NT2/D1 (cell line): ENCODE measurements around the gene ZBTB20.

Experiments used
- DNase-seq: peaks from one replicate; pipeline ENCODE4 v3.0.0-alpha.2; 2011; ENCODE audit warnings: low read depth, low spot score
- H3K27me3 ChIP-seq: 2 replicates; pipeline ENCODE4 v1.6.0; 2011; ENCODE audit warnings: mild to moderate bottlenecking; ENCODE audit not compliant: insufficient read length, insufficient read depth
- H3K36me3 ChIP-seq: 2 replicates; pipeline ENCODE4 v1.6.1; 2011; ENCODE audit warnings: mild to moderate bottlenecking, low read length, mixed read lengths; ENCODE audit not compliant: insufficient read depth, insufficient read length
- H3K4me1 ChIP-seq: 2 replicates; pipeline ENCODE4 v1.5.1; 2011; ENCODE audit not compliant: insufficient read depth, insufficient read length
- H3K4me3 ChIP-seq: 2 replicates; pipeline ENCODE4 v1.5.1; 2011; ENCODE audit warnings: low read depth; ENCODE audit not compliant: insufficient read length
- H3K9ac ChIP-seq: 2 replicates; pipeline ENCODE4 v1.6.0; 2011; ENCODE audit warnings: low read depth; ENCODE audit not compliant: insufficient read length
- H3K9me3 ChIP-seq: 2 replicates; pipeline ENCODE4 v1.5.1; 2011; ENCODE audit warnings: mild to moderate bottlenecking, low read length; ENCODE audit not compliant: insufficient read depth
- SUZ12 ChIP-seq: IDR thresholded peaks from 2 replicates; pipeline ENCODE4 v1.6.1; 2011; ENCODE audit not compliant: insufficient read length, insufficient read depth; ENCODE audit errors: extremely low read depth
- YY1 ChIP-seq: IDR thresholded peaks from 2 replicates; pipeline ENCODE4 v1.6.1; 2011; ENCODE audit not compliant: insufficient read length, insufficient read depth
- ZNF274 ChIP-seq: IDR thresholded peaks from 2 replicates; pipeline ENCODE4 v1.6.1; 2011; ENCODE audit warnings: mild to moderate bottlenecking, low read depth, low read length

Gene ZBTB20

DNA sequence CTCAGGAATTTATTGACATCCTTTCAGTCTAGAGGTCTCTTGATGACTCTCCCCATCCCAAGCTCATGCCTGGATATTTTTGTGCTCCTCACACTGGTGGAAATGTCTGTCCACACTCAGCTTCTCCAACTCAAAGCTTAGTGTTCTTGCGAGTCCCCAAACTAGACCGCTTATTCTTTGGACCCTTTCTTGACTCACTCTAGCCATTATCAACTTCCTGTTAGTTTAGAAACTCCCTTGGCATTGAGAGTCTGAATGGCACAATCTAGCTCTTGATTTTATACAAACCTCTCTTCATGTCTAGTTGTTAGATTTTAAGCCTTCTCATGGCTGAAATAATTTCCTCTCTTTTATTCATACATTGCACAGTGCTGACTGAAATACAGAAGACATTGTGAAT is 833.7 kb downstream of the ZBTB20 start:
- no peak for TF ChIP-seq ZNF274
- TF ChIP-seq SUZ12, result no peak
- no peak for TF ChIP-seq YY1
- Histone ChIP-seq H3K36me3 (no peaks in the 10 kb centered on the region), H3K9me3 (no peaks in the 10 kb centered on the region), H3K27me3 (no peaks in the 10 kb centered on the region), H3K4me3 (no peak overlapping the region), H3K9ac (no peak overlapping the region), H3K4me1 (peaks cover 4% of the 10 kb centered on the region)
- DNase-seq, result no peak

DNA sequence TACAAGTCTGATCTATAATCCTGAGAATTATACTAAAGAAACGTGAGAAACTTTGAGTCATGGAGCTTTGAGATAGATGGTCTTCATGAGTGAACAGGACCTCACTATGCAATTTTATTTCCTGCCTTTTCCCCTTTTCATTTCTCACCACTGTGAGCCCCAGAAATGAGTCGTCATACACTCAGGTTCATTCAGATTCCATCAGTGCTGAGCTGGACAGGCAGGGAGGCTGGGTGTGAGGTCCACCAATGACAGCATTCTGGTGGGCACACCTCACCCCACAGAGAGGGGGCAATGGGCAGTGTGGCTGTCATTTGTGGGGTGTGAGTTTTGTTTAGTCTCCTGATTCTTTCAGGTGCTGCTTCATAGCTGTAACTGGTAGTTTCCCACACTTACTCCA is 836.4 kb downstream of the ZBTB20 start:
- Histone ChIP-seq H3K9ac (no peak overlapping the region), H3K36me3 (no peaks in the 10 kb centered on the region), H3K27me3 (no peaks in the 10 kb centered on the region), H3K4me1 (no peaks in the 10 kb centered on the region), H3K4me3 (no peak overlapping the region), H3K9me3 (no peaks in the 10 kb centered on the region)
- TF ChIP-seq ZNF274 (no peak), YY1 (no peak), SUZ12 (no peak)
- DNase-seq, result no peak

- no peak for TF ChIP-seq ZNF274
- TF ChIP-seq YY1, result no peak
- TF ChIP-seq SUZ12, result no peak
- H3K4me3 ChIP-seq, result no peak overlapping the region
- no peaks in the 10 kb centered on the region for H3K9me3 ChIP-seq
- H3K9ac ChIP-seq, result no peak overlapping the region
- no peaks in the 10 kb centered on the region for H3K27me3 ChIP-seq
- DNase-seq, result no peak
- no peaks in the 10 kb centered on the region for H3K4me1 ChIP-seq
- no peaks in the 10 kb centered on the region for H3K36me3 ChIP-seq
Observed at GRCh38 chr3:114308830-114309229, 838.3 kb downstream of the ZBTB20 start.

GRCh38 chr3:114308377-114308776 is 838.7 kb downstream of the ZBTB20 start:
- no peaks in the 10 kb centered on the region for H3K4me1 ChIP-seq
- no peaks in the 10 kb centered on the region for H3K36me3 ChIP-seq
- no peak overlapping the region for H3K9ac ChIP-seq
- H3K9me3 ChIP-seq, result no peaks in the 10 kb centered on the region
- H3K4me3 ChIP-seq, result no peak overlapping the region
- DNase-seq, result no peak
- TF ChIP-seq SUZ12 (no peak), ZNF274 (no peak), YY1 (no peak)
- no peaks in the 10 kb centered on the region for H3K27me3 ChIP-seq

DNA sequence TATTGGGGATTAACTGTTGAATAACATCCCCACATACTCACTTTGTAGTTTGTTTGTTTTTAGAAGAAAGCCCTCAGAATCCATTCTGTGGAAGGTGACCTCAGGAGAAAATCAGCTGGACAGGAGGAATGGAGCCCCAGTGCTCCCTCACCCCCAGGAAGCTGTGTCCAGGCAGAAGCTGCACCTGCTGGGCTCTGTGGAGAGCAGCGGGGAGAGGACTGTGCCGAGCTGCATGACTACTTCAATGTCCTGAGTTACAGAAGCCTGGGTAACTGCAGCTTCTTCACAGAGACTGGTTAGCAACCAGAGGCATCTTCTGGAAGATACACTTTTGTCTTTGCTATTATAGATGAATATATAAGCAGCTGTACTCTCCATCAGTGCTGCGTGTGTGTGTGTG is 839.3 kb downstream of the ZBTB20 start:
- Histone ChIP-seq H3K36me3 (no peaks in the 10 kb centered on the region), H3K9me3 (no peaks in the 10 kb centered on the region), H3K9ac (no peak overlapping the region), H3K4me3 (no peak overlapping the region), H3K27me3 (no peaks in the 10 kb centered on the region), H3K4me1 (no peaks in the 10 kb centered on the region)
- TF ChIP-seq SUZ12, result no peak
- no peak for TF ChIP-seq ZNF274
- TF ChIP-seq YY1, result no peak
- DNase-seq, result no peak

- no peak overlapping the region for H3K4me3 ChIP-seq
- H3K36me3 ChIP-seq, result no peaks in the 10 kb centered on the region
- no peak overlapping the region for H3K9ac ChIP-seq
- H3K9me3 ChIP-seq, result no peaks in the 10 kb centered on the region
- TF ChIP-seq YY1, result no peak
- TF ChIP-seq ZNF274, result no peak
- no peak for TF ChIP-seq SUZ12
- no peak for DNase-seq
- no peaks in the 10 kb centered on the region for H3K27me3 ChIP-seq
- H3K4me1 ChIP-seq, result no peaks in the 10 kb centered on the region
Observed at GRCh38 chr3:114307222-114307830, 839.8 kb downstream of the ZBTB20 start.

DNA sequence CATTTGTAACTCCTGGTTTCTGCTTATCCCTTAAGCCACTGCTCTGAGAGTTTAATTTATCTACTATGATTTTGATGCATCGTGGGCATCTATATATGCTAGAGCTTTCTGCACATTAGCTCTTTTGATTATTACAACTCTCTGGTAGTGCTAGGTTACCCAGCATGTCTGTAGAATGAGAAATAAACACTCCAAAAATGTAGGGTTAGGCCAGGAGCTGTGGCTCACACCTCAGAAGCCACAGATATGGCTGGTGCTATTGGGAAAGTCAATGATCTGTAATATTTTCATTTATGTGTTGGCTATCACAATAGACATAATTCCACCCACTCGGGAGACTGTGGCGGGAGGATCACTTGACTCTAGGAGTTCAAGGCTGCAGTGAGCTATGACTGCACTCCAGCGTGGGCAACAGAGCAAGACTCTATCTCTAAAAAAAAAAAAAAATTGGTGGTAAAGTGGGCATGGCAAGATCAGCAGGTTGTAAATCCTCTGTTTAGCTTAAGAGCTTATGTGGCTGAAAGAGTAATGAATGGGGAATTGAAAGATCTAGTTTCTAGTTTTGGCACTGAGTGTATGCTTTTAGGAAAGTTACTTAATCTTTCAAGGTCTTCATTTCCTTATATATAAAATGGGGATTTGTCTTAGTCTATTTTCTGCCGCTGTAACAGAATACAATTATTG is 847.0 kb downstream of the ZBTB20 start:
- no peaks in the 10 kb centered on the region for H3K9me3 ChIP-seq
- H3K4me1 ChIP-seq, result no peaks in the 10 kb centered on the region
- no peaks in the 10 kb centered on the region for H3K36me3 ChIP-seq
- DNase-seq, result no peak
- TF ChIP-seq SUZ12 (no peak), ZNF274 (no peak), YY1 (no peak)
- H3K27me3 ChIP-seq, result no peaks in the 10 kb centered on the region
- no peak overlapping the region for H3K9ac ChIP-seq
- no peak overlapping the region for H3K4me3 ChIP-seq
